ENCODE measurements around the gene FOXF2. TPM values are rescaled to one million over a fixed set of nuclear protein-coding genes. Genes with fewer than 3 reads are reported as not detected.

Gene FOXF2
- polyA plus RNA-seq, 1 donor = 0.90 TPM

Other genes starting within 250 kb of the FOXF2 start
- gene FOXQ1, start 77.5 kb upstream of the FOXF2 start, polyA plus RNA-seq (ENCODE audit: insufficient read length) = 0.08 TPM
- gene FOXC1, start 220.3 kb downstream of the FOXF2 start, polyA plus RNA-seq (ENCODE audit: insufficient read length) = 2.0 TPM